22Rv1 (cell line): ENCODE results near the gene FCHSD2.

Experiments
- CTCF ChIP-seq: fragments of 450-650 bp; IDR thresholded peaks from 2 replicates; pipeline ENCODE4 v1.5.1; 2017; ENCODE audit warnings: mild to moderate bottlenecking
- ZFX ChIP-seq: fragments of 450-650 bp; IDR thresholded peaks from 2 replicates; pipeline ENCODE4 v1.6.1; 2017; ENCODE audit warnings: antibody characterized with exemption, borderline replicate concordance

- TF ChIP-seq CTCF, result no peak
- TF ChIP-seq ZFX, result no peak
Measured at GRCh38 chr11:73117071-73117470, 25.0 kb downstream of the FCHSD2 start.
